GM12878 (cell line): ENCODE measurements around the gene CDKL2. TPM values are rescaled to one million over a fixed set of nuclear protein-coding genes. Genes with fewer than 3 reads are reported as not detected.

Source experiments
- ATAC-seq: fragments of 200-7000 bp; cut with Tn5 transposase; 3 replicates; pipeline ENCODE4 v1.9.1; 2020; ENCODE audit warnings: mild to moderate bottlenecking, moderate library complexity
- BruUV-seq: library from RNA; stranded (reverse); fragments of 400-500 nt; replicated peaks from 2 replicates; lab custom pipeline; 2021; lab: Mats Ljungman, UMichigan
- CTCF ChIA-PET: fragments of 300-600 bp; sonication (Branson Sonifier 250); formaldehyde crosslinking; extraction: SDS; loops from one replicate; lab custom pipeline; 2021; ENCODE audit warnings: inconsistent platforms; lab: Yijun Ruan, JAX
- POLR2A ChIA-PET: fragments of 350-600 bp; formaldehyde crosslinking; extraction: SDS; loops from one replicate; lab custom pipeline; 2021; ENCODE audit warnings: inconsistent platforms; lab: Charles Lee
- RAD21 ChIA-PET: fragments of 300-600 bp; sonication (Branson Sonifier 250); formaldehyde crosslinking; loops from one replicate; lab custom pipeline; 2023; ENCODE audit warnings: antibody characterized with exemption; ENCODE audit not compliant: unreplicated experiment; lab: Charles Lee
- SMC1A ChIA-PET: fragments of 300-600 bp; sonication (Branson Sonifier 250); formaldehyde crosslinking; loops from one replicate; lab custom pipeline; 2023; ENCODE audit not compliant: unreplicated experiment, uncharacterized antibody; lab: Charles Lee
- DNase-seq: peaks from one replicate; pipeline ENCODE4 v3.0.0-alpha.2; 2011; ENCODE audit warnings: low read depth, low spot score
- FAIRE-seq: peaks from 3 replicates; lab custom pipeline; 2011; peaks lifted over from hg19 to GRCh38; lab: Jason Lieb, UNC
- H2AFZ ChIP-seq: 2 replicates; pipeline ENCODE4 v1.6.0; 2011; ENCODE audit warnings: low read depth, low read length, control low read depth; ENCODE audit not compliant: control insufficient read depth
- H3K27ac ChIP-seq: 2 replicates; pipeline ENCODE4 v1.5.1; 2011; ENCODE audit warnings: control low read depth; ENCODE audit not compliant: control insufficient read depth, insufficient read depth
- H3K27me3 ChIP-seq, 2 experiments: replicated peaks in 1 of 2; 2 replicates each; pipeline versions ENCODE4 v1.6.0 to v1.6.1; 2011; ENCODE audit warnings: low read length in 1 of 2; ENCODE audit not compliant: control insufficient read depth in 2 of 2, insufficient read depth in 2 of 2
- H3K36me3 ChIP-seq, 2 experiments: 2 replicates each; pipeline ENCODE4 v1.5.1; 2011; ENCODE audit warnings: low read length in 1 of 2; ENCODE audit not compliant: control insufficient read depth in 2 of 2, insufficient read depth in 2 of 2
- H3K4me1 ChIP-seq: 2 replicates; pipeline ENCODE4 v1.6.1; 2011; ENCODE audit warnings: mild to moderate bottlenecking, low read length, moderate library complexity, mixed read lengths; ENCODE audit not compliant: control insufficient read depth, insufficient read depth
- H3K4me2 ChIP-seq: 2 replicates; pipeline ENCODE4 v1.6.0; 2011; ENCODE audit warnings: control low read depth; ENCODE audit not compliant: control insufficient read depth, insufficient read depth
- H3K4me3 ChIP-seq: fragments of 200-600 bp; sonication (generic); 2 replicates; pipeline ENCODE4 v1.5.1; 2016
- H3K79me2 ChIP-seq: 2 replicates; pipeline ENCODE4 v1.6.0; 2011; ENCODE audit warnings: low read length; ENCODE audit not compliant: control insufficient read depth, insufficient read depth
- H3K9ac ChIP-seq: 2 replicates; pipeline ENCODE4 v1.8.0; 2011; ENCODE audit warnings: low read length, control low read depth, mixed read lengths; ENCODE audit not compliant: control insufficient read depth, insufficient read depth
- H3K9me3 ChIP-seq: replicated peaks from 3 replicates; pipeline ENCODE4 v1.5.1; 2011; ENCODE audit warnings: mild to moderate bottlenecking, low read length; ENCODE audit not compliant: control insufficient read depth, insufficient read depth
- H4K20me1 ChIP-seq: 2 replicates; pipeline ENCODE4 v1.6.0; 2011; ENCODE audit not compliant: control insufficient read depth, insufficient read depth
- ASH2L ChIP-seq: fragments of 300-600, 200-600 bp; sonication (generic); IDR thresholded peaks from 2 replicates; pipeline ENCODE4 v1.6.1; 2017; ENCODE audit warnings: low read depth, mild to moderate bottlenecking, borderline replicate concordance
- BCL3 ChIP-seq: IDR thresholded peaks from 2 replicates; pipeline ENCODE4 v1.6.1; 2011; ENCODE audit warnings: borderline replicate concordance, low read depth, mild to moderate bottlenecking, moderate library complexity, low read length; ENCODE audit not compliant: insufficient read depth, poor library complexity, severe bottlenecking
- CUX1 ChIP-seq: IDR thresholded peaks from 2 replicates; pipeline ENCODE4 v1.6.1; 2012; ENCODE audit warnings: improper control_type of control experiment, low read depth, low read length; ENCODE audit not compliant: insufficient replicate concordance
- KDM1A ChIP-seq: fragments of 200-600 bp; sonication (generic); IDR thresholded peaks from 2 replicates; pipeline ENCODE4 v1.6.1; 2016; ENCODE audit warnings: borderline replicate concordance
- MXI1 ChIP-seq: fragments of 150-350 bp; IDR thresholded peaks from 2 replicates; pipeline ENCODE4 v1.6.1; 2011; ENCODE audit warnings: low read depth, mild to moderate bottlenecking, inconsistent platforms, low read length, improper control_type of control experiment
- NRF1 ChIP-seq: conservative IDR thresholded peaks from 2 replicates; pipeline ENCODE4 v1.6.1; 2011; ENCODE audit warnings: mild to moderate bottlenecking, low read depth, low read length, improper control_type of control experiment
- POU2F2 ChIP-seq: IDR thresholded peaks from 3 replicates; pipeline ENCODE4 v1.6.1; 2011; ENCODE audit warnings: low read depth, mild to moderate bottlenecking, low read length, borderline replicate concordance
- RBBP5 ChIP-seq: fragments of 200-600 bp; sonication (generic); conservative IDR thresholded peaks from 2 replicates; pipeline ENCODE4 v1.6.1; 2016
- RCOR1 ChIP-seq: conservative IDR thresholded peaks from 2 replicates; pipeline ENCODE4 v1.6.1; 2012; ENCODE audit warnings: low read depth, low read length, improper control_type of control experiment
- RELA ChIP-seq: fragments of 450-650 bp; IDR thresholded peaks from 2 replicates; pipeline ENCODE4 v1.8.0; 2014; ENCODE audit warnings: borderline replicate concordance; ENCODE audit not compliant: partially characterized antibody
- RUNX3 ChIP-seq: IDR thresholded peaks from 2 replicates; pipeline ENCODE4 v1.6.1; 2012; ENCODE audit warnings: low read length, inconsistent platforms
- SMC3 ChIP-seq: IDR thresholded peaks from 2 replicates; pipeline ENCODE4 v1.6.1; 2011; ENCODE audit warnings: low read length, improper control_type of control experiment, borderline replicate concordance
- TBL1XR1 ChIP-seq: IDR thresholded peaks from 2 replicates; pipeline ENCODE4 v1.6.1; 2012; ENCODE audit warnings: low read depth, low read length, improper control_type of control experiment
- WRNIP1 ChIP-seq: IDR thresholded peaks from 2 replicates; pipeline ENCODE4 v1.6.1; 2011; ENCODE audit warnings: low read depth, low read length, improper control_type of control experiment, borderline replicate concordance
- ZNF687 ChIP-seq: fragments of 450-650 bp; IDR thresholded peaks from 2 replicates; pipeline ENCODE4 v1.6.1; 2017; ENCODE audit warnings: mild to moderate bottlenecking, moderate library complexity
- WGBS: methylation state at CpG from one replicate; pipeline ENCODE4 v1.1.6; 2016; ENCODE audit warnings: low lambda C conversion rate; ENCODE audit not compliant: insufficient replicate concordance, insufficient coverage; ENCODE audit errors: missing lambda C conversion rate; 5-methylcytosine and 5-hydroxymethylcytosine counted together
- in situ Hi-C: fragments of 300-500 bp; cut with MboI; formaldehyde crosslinking; loops from 9 replicates; pipeline ENCODE4 v1.14.3; 2018; ENCODE audit warnings: mixed read lengths
- intact Hi-C: fragments of 100-400 bp; cut with micrococcal nuclease; formaldehyde crosslinking; loops from one replicate; pipeline ENCODE4 v1.14.2; 2022; ENCODE audit not compliant: unreplicated experiment
- polyA plus RNA-seq, 11 experiments: library from polyadenylated mRNA; depleted of rRNA in 4 of 11; unstranded in 6 of 11; stranded (reverse) in 5 of 11; fragments of >200 nt; fragmentation: Nextera tagmentation in 4 of 11; fragmentation: Illumina TruSeq in 1 of 11; extraction: Ambion mirVana in 4 of 11; extraction: Trizol in 1 of 11; gene quantifications; 1 replicate in 1 of 11; 2 replicates in 10 of 11; pipeline versions ENCODE4 v1.2.1 to v1.2.3, GENCODE V29; 2011 to 2016; ENCODE audit warnings: inconsistent platforms in 2 of 11, missing spikeins in 2 of 11, low read depth in 1 of 11
- total RNA-seq, 4 experiments: library from RNA; depleted of rRNA in 3 of 4; stranded (reverse); fragments of >200 nt in 3 of 4; fragmentation: Illumina TruSeq in 1 of 4; extraction: Trizol in 1 of 4; gene quantifications; 2 replicates each; pipeline versions ENCODE4 v1.2.1 to v1.2.3, GENCODE V29; 2013 to 2021

The CDKL2 gene
- total and polyA plus RNA-seq, 10 of the 15 experiments (the other 5 are each of a cell fraction or from before 2014, with no cell fraction given) = 0.05 to 0.24 (median 0.06) TPM; not detected in 7

GRCh38 chr4:75599647-75600046 lies 30.7 kb downstream of the CDKL2 start:
- Histone ChIP-seq H3K9me3 (no peaks in the 10 kb centered on the region), H3K36me3 (no peaks in the 10 kb centered on the region), H2AFZ (no peak overlapping the region), H3K9ac (no peak overlapping the region), H3K4me2 (no peak overlapping the region), H3K4me1 (no peaks in the 10 kb centered on the region), H3K4me3 (no peak overlapping the region), H3K27me3 (no peaks in the 10 kb centered on the region; a peak in 1 of 4 replicates), H4K20me1 (no peaks in the 10 kb centered on the region), H3K27ac (no peak overlapping the region), H3K79me2 (no peaks in the 10 kb centered on the region)
- ATAC-seq (no peak), FAIRE-seq (no peak), DNase-seq (no peak)
- intact Hi-C loops (no loop called here), in situ Hi-C loops (no loop called here)
- ChIA-PET RAD21 (no interaction called here), SMC1A (no interaction called here), CTCF (no interaction called here), POLR2A (no interaction called here)
- WGBS = 57% methylated on average over 4 of the region's 4 CpGs
- no TSS peak for BruUV-seq
- TF ChIP-seq CUX1 (no peak), KDM1A (no peak), MXI1 (no peak), BCL3 (no peak), NRF1 (no peak), RELA (no peak), WRNIP1 (no peak), POU2F2 (no peak), RBBP5 (no peak), ZNF687 (no peak), TBL1XR1 (no peak), RUNX3 (no peak), ASH2L (no peak), RCOR1 (no peak), SMC3 (no peak)
